HepG2 (cell line): ENCODE data around the gene IL1RAPL2.

ENCODE experiments used
- AKAP8 ChIP-seq: sonication (generic); formaldehyde crosslinking; IDR thresholded peaks from 2 replicates; pipeline ENCODE4 v1.5.1; 2020; ENCODE audit warnings: mild to moderate bottlenecking, missing genetic modification reagents
- JUN ChIP-seq: sonication (generic); formaldehyde crosslinking; IDR thresholded peaks from 2 replicates; pipeline ENCODE4 v1.4.0; 2020; ENCODE audit warnings: mild to moderate bottlenecking, missing genetic modification reagents
- MTERF4 ChIP-seq: sonication (generic); formaldehyde crosslinking; IDR thresholded peaks from 2 replicates; pipeline ENCODE4 v1.8.0; 2023; ENCODE audit warnings: mild to moderate bottlenecking, missing genetic modification reagents
- USF2 ChIP-seq, 2 experiments: sonication (generic) in 1 of 2; formaldehyde crosslinking in 1 of 2; IDR thresholded peaks; 2 replicates each; pipeline versions ENCODE4 v1.5.1 to v1.6.1; 2011 to 2020; ENCODE audit warnings: borderline replicate concordance in 1 of 2, low read depth in 1 of 2, low read length in 1 of 2, mild to moderate bottlenecking in 1 of 2, missing genetic modification reagents in 1 of 2, moderate library complexity in 1 of 2
- ZBTB7A ChIP-seq: sonication (generic); formaldehyde crosslinking; IDR thresholded peaks from 2 replicates; pipeline ENCODE4 v1.8.0; 2022; ENCODE audit warnings: mild to moderate bottlenecking, missing genetic modification reagents
- ZNF280D ChIP-seq: sonication (generic); formaldehyde crosslinking; IDR thresholded peaks from 2 replicates; pipeline ENCODE4 v1.5.1; 2020; ENCODE audit warnings: mild to moderate bottlenecking, missing genetic modification reagents
- ZNF598 ChIP-seq: sonication (generic); formaldehyde crosslinking; IDR thresholded peaks from 2 replicates; pipeline ENCODE4 v1.5.1; 2020; ENCODE audit warnings: mild to moderate bottlenecking, missing genetic modification reagents, borderline replicate concordance

- TF ChIP-seq ZNF280D = no peak
- no peak for TF ChIP-seq AKAP8 (CRISPR knock-in tag)
- TF ChIP-seq ZNF598 (CRISPR knock-in tag) = no peak
- TF ChIP-seq MTERF4 = no peak
- TF ChIP-seq USF2 (IDR thresholded peaks at IDR 0.05; ENCODE audit: low read depth, low read length) = no peak
- TF ChIP-seq USF2 (CRISPR knock-in tag; IDR thresholded peaks at IDR 0.05; ENCODE audit: borderline replicate concordance) = no peak
- no peak for TF ChIP-seq JUN (CRISPR knock-in tag)
- no peak for TF ChIP-seq ZBTB7A (CRISPR knock-in tag)
Measured at GRCh38 chrX:105117621-105118020, 551.6 kb downstream of the IL1RAPL2 start.
